Measurements from ENCODE around the gene RBM38. TPM values are rescaled to one million over a fixed set of nuclear protein-coding genes. Genes with fewer than 3 reads are reported as not detected.

RBM38 gene
- polyA plus RNA-seq, 2 of the 4 experiments (the other 2 are of a cell fraction) = 6.6 to 14.2 TPM

DNA sequence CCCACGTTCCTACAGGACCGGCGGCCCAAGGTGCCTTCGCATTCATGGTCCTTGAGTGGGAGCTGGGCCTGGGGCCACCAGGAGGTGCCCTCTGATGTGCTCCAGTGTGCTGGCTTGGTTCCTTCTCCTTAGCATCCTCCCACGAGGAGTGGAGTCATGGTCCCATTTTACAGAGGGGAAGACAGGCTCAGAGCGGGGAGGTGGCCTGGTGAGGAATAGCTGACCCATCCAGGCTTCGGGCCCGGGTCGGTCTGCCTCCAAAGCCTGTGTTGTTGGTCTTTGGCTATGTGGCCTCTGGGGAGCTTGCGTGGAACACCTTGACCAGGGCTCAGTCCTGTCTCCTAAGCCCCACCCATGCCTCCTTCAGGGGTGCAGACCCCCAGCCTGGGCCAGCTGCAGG, 22.8 kb downstream of the RBM38 start:
- no peaks in the 10 kb centered on the region for H3K9me3 ChIP-seq
- no peak overlapping the region for H3K4me2 ChIP-seq
- ATAC-seq (no peak), DNase-seq (ENCODE audit: low read depth in 1 of 2, low spot score in 1 of 2) (no peak), FAIRE-seq (no peak)
- 90% methylated on average over 10 of the region's 10 CpGs for WGBS (ENCODE audit: missing lambda C conversion rate)
- POLR2A ChIA-PET = no interaction called here
- TF ChIP-seq NFE2L2 (conservative IDR thresholded peaks at IDR 0.05; ENCODE audit: low read length) (no peak), TFCP2L1 (CRISPR knock-in tag; IDR thresholded peaks at IDR 0.05) (no peak), SREBF2 (IDR thresholded peaks at IDR 0.05) (no peak)
- TF ChIP-seq, protein P1, sequence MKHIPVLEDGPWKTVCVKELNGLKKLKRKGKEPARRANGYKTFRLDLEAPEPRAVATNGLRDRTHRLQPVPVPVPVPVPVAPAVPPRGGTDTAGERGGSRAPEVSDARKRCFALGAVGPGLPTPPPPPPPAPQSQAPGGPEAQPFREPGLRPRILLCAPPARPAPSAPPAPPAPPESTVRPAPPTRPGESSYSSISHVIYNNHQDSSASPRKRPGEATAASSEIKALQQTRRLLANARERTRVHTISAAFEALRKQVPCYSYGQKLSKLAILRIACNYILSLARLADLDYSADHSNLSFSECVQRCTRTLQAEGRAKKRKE (CRISPR knock-in tag; IDR thresholded peaks at IDR 0.05; ENCODE audit: low read depth) = no peak
- H3K27ac ChIP-seq = no peak overlapping the region
- CTCF ChIA-PET = interaction anchor here (1.1 to 2.8 kb wide), 4 partner anchors 10 to 102 kb away, joined by 3 to 9 read pairs (median 4); no protein-coding TSS in a partner anchor
- peaks cover 9% of the 10 kb centered on the region; the same call in 2 of the 3 replicates for H3K4me1 ChIP-seq
- H3K4me3 ChIP-seq = no peak overlapping the region

- no peaks in the 10 kb centered on the region for H3K9me3 ChIP-seq
- 0 out of 3 replicates have a peak overlapping the region, but pooled peaks have one; percentile 30 for H3K4me2 ChIP-seq
- H3K27ac ChIP-seq = peak overlapping the region; percentile 14 to 51; a peak in 1 of 6 replicates
- ATAC-seq (peak; percentile 31 to 39; a peak in 2 of 6 replicates), FAIRE-seq (no peak), DNase-seq (ENCODE audit: low read depth in 1 of 2, low spot score in 1 of 2) (no peak)
- ChIA-PET POLR2A (no interaction called here), CTCF (interaction anchor here (2.8 kb wide), 1 partner anchor 11 kb away, joined by 9 read pairs; no protein-coding TSS in a partner anchor)
- H3K4me1 ChIP-seq = peaks cover 9% of the 10 kb centered on the region; the same call in 2 of the 3 replicates
- no peak for TF ChIP-seq PHF8 (IDR thresholded peaks at IDR 0.05; ENCODE audit: borderline replicate concordance, low read depth)
- TF ChIP-seq MAZ (IDR thresholded peaks at IDR 0.05; ENCODE audit: borderline replicate concordance, low read depth, low read length) = no peak
- no peak for TF ChIP-seq CHD4 (IDR thresholded peaks at IDR 0.05; ENCODE audit: borderline replicate concordance)
- TF ChIP-seq CTCF (IDR thresholded peaks at IDR 0.05) = no peak
- no peak for TF ChIP-seq KDM1A (IDR thresholded peaks at IDR 0.05; ENCODE audit: low read depth)
- TF ChIP-seq HOXB13 (CRISPR knock-in tag; IDR thresholded peaks at IDR 0.05; ENCODE audit: low read depth) = no peak
- TF ChIP-seq RCOR1 (IDR thresholded peaks at IDR 0.05; ENCODE audit: low read depth, low read length) = no peak
- H3K4me3 ChIP-seq = no peak overlapping the region
- 56% methylated on average over 11 of the region's 19 CpGs for WGBS (ENCODE audit: missing lambda C conversion rate)
Observed at GRCh38 chr20:57414867-57415592, 23.8 kb downstream of the RBM38 start.

DNA sequence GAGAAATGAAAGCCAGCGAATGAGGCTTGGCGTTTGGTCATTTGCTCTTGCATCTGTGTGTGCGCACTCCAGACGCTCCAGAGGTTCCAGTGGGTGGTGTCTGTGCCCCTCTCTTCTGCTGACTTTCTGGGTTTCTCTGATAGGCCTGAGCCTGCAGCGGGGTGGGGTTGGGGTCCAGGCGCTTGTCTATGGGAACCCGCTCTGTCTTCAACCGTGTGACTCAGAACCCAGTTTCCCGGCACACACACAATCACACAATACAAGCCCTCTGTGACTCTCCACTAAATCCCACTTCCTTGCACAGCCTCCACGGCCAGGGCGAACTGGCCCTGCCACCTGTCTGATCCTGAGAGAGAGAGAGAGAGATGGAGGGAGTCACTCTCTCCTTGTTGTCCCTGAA, 24.6 kb downstream of the RBM38 start:
- no peak for ATAC-seq
- WGBS (ENCODE audit: missing lambda C conversion rate) = 93% methylated on average over 11 of the region's 11 CpGs
- FAIRE-seq = no peak
- no peak for DNase-seq (ENCODE audit: low read depth in 1 of 2, low spot score in 1 of 2)
- POLR2A ChIA-PET = no interaction called here
- no peak for TF ChIP-seq BHLHE40 (IDR thresholded peaks at IDR 0.05; ENCODE audit: low read depth, low read length)
- TF ChIP-seq CBX8 (IDR thresholded peaks at IDR 0.05) = no peak
- no peak for TF ChIP-seq RNF2 (IDR thresholded peaks at IDR 0.05; ENCODE audit: borderline replicate concordance, low read depth)
- H3K27ac ChIP-seq = no peak overlapping the region
- H3K4me1 ChIP-seq = peaks cover 9% of the 10 kb centered on the region; the same call in 2 of the 3 replicates
- no peak overlapping the region for H3K4me3 ChIP-seq
- no peak overlapping the region for H3K4me2 ChIP-seq
- H3K9me3 ChIP-seq = no peaks in the 10 kb centered on the region
- CTCF ChIA-PET = interaction anchor here (0.6 to 1.6 kb wide), 2 partner anchors 13 to 34 kb away, joined by 3 to 4 read pairs; no protein-coding TSS in a partner anchor

GRCh38 chr20:57416296-57417022, 25.3 kb downstream of the RBM38 start:
- no peak overlapping the region for H3K4me2 ChIP-seq
- ATAC-seq (no peak), FAIRE-seq (no peak), DNase-seq (ENCODE audit: low read depth in 1 of 2, low spot score in 1 of 2) (no peak)
- 89% methylated on average over 14 of the region's 15 CpGs for WGBS (ENCODE audit: missing lambda C conversion rate)
- no peak overlapping the region for H3K4me3 ChIP-seq
- H3K4me1 ChIP-seq = peaks cover 9% of the 10 kb centered on the region; the same call in 2 of the 3 replicates
- POLR2A ChIA-PET = no interaction called here
- H3K9me3 ChIP-seq = no peaks in the 10 kb centered on the region
- CTCF ChIA-PET = interaction anchor here (0.6 to 1.6 kb wide), 2 partner anchors 13 to 35 kb away, joined by 3 to 4 read pairs; no protein-coding TSS in a partner anchor
- H3K27ac ChIP-seq = no peak overlapping the region
- TF ChIP-seq HES2 (IDR thresholded peaks at IDR 0.05) (no peak), ZC3H11A (IDR thresholded peaks at IDR 0.05) (no peak), EP300 (IDR thresholded peaks at IDR 0.05) (no peak), CTCF (IDR thresholded peaks at IDR 0.05) (no peak), POLR2AphosphoS2 (conservative IDR thresholded peaks at IDR 0.05; ENCODE audit: low read length) (no peak), NFE2L2 (conservative IDR thresholded peaks at IDR 0.05; ENCODE audit: low read length) (no peak), MAFK (IDR thresholded peaks at IDR 0.05; ENCODE audit: partially characterized antibody) (no peak), GATA3 (IDR thresholded peaks at IDR 0.05; ENCODE audit: borderline replicate concordance) (no peak), CHD4 (IDR thresholded peaks at IDR 0.05; ENCODE audit: borderline replicate concordance) (no peak), MYC (IDR thresholded peaks at IDR 0.05; ENCODE audit: borderline replicate concordance, low read length) (no peak), JUNB (IDR thresholded peaks at IDR 0.05) (no peak), KDM5A (IDR thresholded peaks at IDR 0.05) (no peak), ZFP36 (IDR thresholded peaks at IDR 0.05; ENCODE audit: borderline replicate concordance, partially characterized antibody) (no peak)
